GM23338 (cell line): ENCODE results near the gene CDON. TPM values are rescaled to one million over a fixed set of nuclear protein-coding genes. Genes with fewer than 3 reads are reported as not detected.

Source experiments
- ATAC-seq: fragments of 200-7000 bp; cut with Tn5 transposase; 3 replicates; pipeline ENCODE4 v1.9.1; 2020
- DNase-seq: peaks from one replicate; pipeline ENCODE4 v3.0.0-alpha.2; 2015; ENCODE audit warnings: low spot score
- H2AFZ ChIP-seq: fragments of 200-600 bp; sonication (generic); 2 replicates; pipeline ENCODE4 v1.8.0; 2016; ENCODE audit warnings: antibody characterized with exemption, mild to moderate bottlenecking, moderate library complexity
- H3F3A ChIP-seq: fragments of 200-600 bp; sonication (generic); replicated peaks from 2 replicates; pipeline ENCODE4 v1.8.0; 2017; ENCODE audit warnings: antibody characterized with exemption, mixed run types, low read depth
- H3K27ac ChIP-seq: fragments of 200-600 bp; sonication (generic); 2 replicates; pipeline ENCODE4 v1.6.1; 2016; ENCODE audit warnings: low read depth
- H3K27me3 ChIP-seq: fragments of 200-600 bp; sonication (generic); 2 replicates; pipeline ENCODE4 v1.8.0; 2016; ENCODE audit warnings: mild to moderate bottlenecking, mixed run types, moderate library complexity; ENCODE audit not compliant: insufficient read depth
- H3K36me3 ChIP-seq: fragments of 200-600 bp; sonication (generic); 2 replicates; pipeline ENCODE4 v1.8.0; 2016; ENCODE audit warnings: mild to moderate bottlenecking; ENCODE audit not compliant: insufficient read depth
- H3K4me1 ChIP-seq: fragments of 200-600 bp; sonication (generic); 2 replicates; pipeline ENCODE4 v1.8.0; 2016; ENCODE audit warnings: mild to moderate bottlenecking, moderate library complexity; ENCODE audit not compliant: insufficient read depth
- H3K4me2 ChIP-seq: fragments of 200-600 bp; sonication (generic); 2 replicates; pipeline ENCODE4 v1.7.1; 2017; ENCODE audit warnings: mixed run types
- H3K4me3 ChIP-seq: fragments of 200-600 bp; sonication (generic); 2 replicates; pipeline ENCODE4 v1.6.1; 2016; ENCODE audit warnings: mixed run types
- H3K79me2 ChIP-seq: fragments of 200-600 bp; sonication (generic); replicated peaks from 2 replicates; pipeline ENCODE4 v1.8.0; 2017; ENCODE audit warnings: mild to moderate bottlenecking; ENCODE audit not compliant: insufficient read depth
- H3K9me2 ChIP-seq: fragments of 200-600 bp; sonication (generic); 2 replicates; pipeline ENCODE4 v1.8.0; 2017; ENCODE audit not compliant: insufficient read depth
- H4K20me1 ChIP-seq: fragments of 200-600 bp; sonication (generic); replicated peaks from 2 replicates; pipeline ENCODE4 v1.8.0; 2017; ENCODE audit warnings: mild to moderate bottlenecking; ENCODE audit not compliant: insufficient read depth
- H3K27ac Mint-ChIP-seq: 2 replicates; pipeline ENCODE4 v1.8.0; 2020; ENCODE audit warnings: inconsistent platforms, mild to moderate bottlenecking, moderate library complexity, mixed read lengths
- H3K27me3 Mint-ChIP-seq: 3 replicates; pipeline ENCODE4 v1.8.0; 2022; ENCODE audit warnings: low read depth, mild to moderate bottlenecking, moderate library complexity, mixed read lengths, inconsistent platforms; ENCODE audit not compliant: insufficient read depth, poor library complexity
- H3K36me3 Mint-ChIP-seq: 3 replicates; pipeline ENCODE4 v1.8.0; 2021; ENCODE audit warnings: low read depth, mild to moderate bottlenecking, inconsistent platforms, moderate library complexity, mixed read lengths
- H3K4me1 Mint-ChIP-seq: 3 replicates; pipeline ENCODE4 v1.8.0; 2020; ENCODE audit warnings: mild to moderate bottlenecking, inconsistent platforms, mixed read lengths
- H3K4me3 Mint-ChIP-seq: 3 replicates; pipeline ENCODE4 v1.8.0; 2021; ENCODE audit warnings: moderate library complexity, mild to moderate bottlenecking, inconsistent platforms, mixed read lengths
- H3K9me3 Mint-ChIP-seq: 3 replicates; pipeline ENCODE4 v1.8.0; 2020; ENCODE audit warnings: moderate library complexity, mild to moderate bottlenecking, inconsistent platforms, mixed read lengths
- CREB1 ChIP-seq: fragments of 250-450 bp; sonication (Bioruptor Pico); IDR thresholded peaks from 2 replicates; pipeline ENCODE4 v1.5.0; 2020; ENCODE audit warnings: low read depth, mild to moderate bottlenecking, moderate library complexity
- EZH2 ChIP-seq: fragments of 200-600 bp; sonication (generic); IDR thresholded peaks from one replicate; pipeline ENCODE4 v1.8.0; 2017; ENCODE audit warnings: antibody characterized with exemption, mild to moderate bottlenecking, low read depth; ENCODE audit not compliant: unreplicated experiment
- JUNB ChIP-seq: IDR thresholded peaks from one replicate; pipeline ENCODE4 v1.6.1; 2016; ENCODE audit warnings: antibody characterized with exemption; ENCODE audit not compliant: unreplicated experiment
- POLR2AphosphoS5 ChIP-seq: IDR thresholded peaks from 2 replicates; pipeline ENCODE4 v1.6.1; 2016; ENCODE audit warnings: antibody characterized with exemption, low read depth
- STAT1 ChIP-seq: IDR thresholded peaks from one replicate; pipeline ENCODE4 v1.6.1; 2016; ENCODE audit warnings: antibody characterized with exemption; ENCODE audit not compliant: unreplicated experiment
- ZNF114 ChIP-seq: fragments of 250-450 bp; sonication (Bioruptor Pico); IDR thresholded peaks from 2 replicates; pipeline ENCODE4 v1.5.0; 2020; ENCODE audit warnings: mild to moderate bottlenecking, moderate library complexity
- polyA plus RNA-seq: library from polyadenylated mRNA; unstranded; fragments of >200 nt; fragmentation: Nextera tagmentation; extraction: Ambion mirVana; gene quantifications from 2 replicates; pipeline ENCODE4 v1.2.1, GENCODE V29; 2016
- total RNA-seq: library from RNA; depleted of rRNA; stranded (reverse); fragments of >200 nt; shearing (Covaris generic); gene quantifications from 2 replicates; pipeline ENCODE4 v1.2.3, GENCODE V29; 2014
- TF ChIP-seq, protein P1 (sequence below): IDR thresholded peaks from one replicate; pipeline ENCODE4 v1.6.1; 2018; ENCODE audit warnings: antibody characterized with exemption; ENCODE audit not compliant: unreplicated experiment
- TF ChIP-seq, protein P2 (sequence below): IDR thresholded peaks from 2 replicates; pipeline ENCODE4 v1.6.1; 2016; ENCODE audit warnings: antibody characterized with exemption
- TF ChIP-seq, protein P3 (sequence below), 2 experiments: fragments of 200-600 bp in 1 of 2; sonication (generic) in 1 of 2; conservative IDR thresholded peaks; 2 replicates each; pipeline versions ENCODE4 v1.5.1 to v1.6.1; 2016 to 2017; ENCODE audit warnings: antibody characterized with exemption in 2 of 2, low read depth in 2 of 2, mild to moderate bottlenecking in 2 of 2, moderate library complexity in 1 of 2
- TF ChIP-seq, protein P4 (sequence below): fragments of 250-450 bp; sonication (Bioruptor Pico); IDR thresholded peaks from 2 replicates; pipeline ENCODE4 v1.5.0; 2020; ENCODE audit warnings: mild to moderate bottlenecking, moderate library complexity

CDON gene
- total and polyA plus RNA-seq, 2 experiments from 2014 or later = 4.1 to 35.5 TPM

DNA sequence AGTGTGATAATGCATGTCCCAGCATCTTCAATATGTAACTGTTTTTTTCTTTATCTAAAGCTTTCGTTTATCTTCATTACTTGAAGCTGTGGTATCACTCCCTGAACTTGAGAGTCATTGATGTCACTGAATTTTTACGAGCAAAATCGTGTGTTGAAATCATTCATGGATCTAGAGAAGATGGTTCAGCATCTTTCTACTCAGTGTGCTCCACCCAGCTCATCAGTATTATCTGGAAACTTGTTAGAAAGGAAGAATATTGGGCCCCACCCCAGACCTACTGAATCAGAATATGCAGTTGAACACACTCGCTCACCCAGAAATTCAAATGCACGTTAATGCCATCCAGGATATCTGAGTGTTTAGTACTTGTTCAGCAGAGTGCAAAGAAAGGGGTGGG lies 8.3 kb downstream of the CDON start (continued):
- TF ChIP-seq, protein P1, sequence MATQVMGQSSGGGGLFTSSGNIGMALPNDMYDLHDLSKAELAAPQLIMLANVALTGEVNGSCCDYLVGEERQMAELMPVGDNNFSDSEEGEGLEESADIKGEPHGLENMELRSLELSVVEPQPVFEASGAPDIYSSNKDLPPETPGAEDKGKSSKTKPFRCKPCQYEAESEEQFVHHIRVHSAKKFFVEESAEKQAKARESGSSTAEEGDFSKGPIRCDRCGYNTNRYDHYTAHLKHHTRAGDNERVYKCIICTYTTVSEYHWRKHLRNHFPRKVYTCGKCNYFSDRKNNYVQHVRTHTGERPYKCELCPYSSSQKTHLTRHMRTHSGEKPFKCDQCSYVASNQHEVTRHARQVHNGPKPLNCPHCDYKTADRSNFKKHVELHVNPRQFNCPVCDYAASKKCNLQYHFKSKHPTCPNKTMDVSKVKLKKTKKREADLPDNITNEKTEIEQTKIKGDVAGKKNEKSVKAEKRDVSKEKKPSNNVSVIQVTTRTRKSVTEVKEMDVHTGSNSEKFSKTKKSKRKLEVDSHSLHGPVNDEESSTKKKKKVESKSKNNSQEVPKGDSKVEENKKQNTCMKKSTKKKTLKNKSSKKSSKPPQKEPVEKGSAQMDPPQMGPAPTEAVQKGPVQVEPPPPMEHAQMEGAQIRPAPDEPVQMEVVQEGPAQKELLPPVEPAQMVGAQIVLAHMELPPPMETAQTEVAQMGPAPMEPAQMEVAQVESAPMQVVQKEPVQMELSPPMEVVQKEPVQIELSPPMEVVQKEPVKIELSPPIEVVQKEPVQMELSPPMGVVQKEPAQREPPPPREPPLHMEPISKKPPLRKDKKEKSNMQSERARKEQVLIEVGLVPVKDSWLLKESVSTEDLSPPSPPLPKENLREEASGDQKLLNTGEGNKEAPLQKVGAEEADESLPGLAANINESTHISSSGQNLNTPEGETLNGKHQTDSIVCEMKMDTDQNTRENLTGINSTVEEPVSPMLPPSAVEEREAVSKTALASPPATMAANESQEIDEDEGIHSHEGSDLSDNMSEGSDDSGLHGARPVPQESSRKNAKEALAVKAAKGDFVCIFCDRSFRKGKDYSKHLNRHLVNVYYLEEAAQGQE = no peak
- TF ChIP-seq POLR2AphosphoS5 (no peak), CREB1 (CRISPR knock-in tag) (no peak), STAT1 (no peak), JUNB (no peak)
- TF ChIP-seq, protein P2, sequence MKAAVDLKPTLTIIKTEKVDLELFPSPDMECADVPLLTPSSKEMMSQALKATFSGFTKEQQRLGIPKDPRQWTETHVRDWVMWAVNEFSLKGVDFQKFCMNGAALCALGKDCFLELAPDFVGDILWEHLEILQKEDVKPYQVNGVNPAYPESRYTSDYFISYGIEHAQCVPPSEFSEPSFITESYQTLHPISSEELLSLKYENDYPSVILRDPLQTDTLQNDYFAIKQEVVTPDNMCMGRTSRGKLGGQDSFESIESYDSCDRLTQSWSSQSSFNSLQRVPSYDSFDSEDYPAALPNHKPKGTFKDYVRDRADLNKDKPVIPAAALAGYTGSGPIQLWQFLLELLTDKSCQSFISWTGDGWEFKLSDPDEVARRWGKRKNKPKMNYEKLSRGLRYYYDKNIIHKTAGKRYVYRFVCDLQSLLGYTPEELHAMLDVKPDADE = no peak
- TF ChIP-seq, protein P3, sequence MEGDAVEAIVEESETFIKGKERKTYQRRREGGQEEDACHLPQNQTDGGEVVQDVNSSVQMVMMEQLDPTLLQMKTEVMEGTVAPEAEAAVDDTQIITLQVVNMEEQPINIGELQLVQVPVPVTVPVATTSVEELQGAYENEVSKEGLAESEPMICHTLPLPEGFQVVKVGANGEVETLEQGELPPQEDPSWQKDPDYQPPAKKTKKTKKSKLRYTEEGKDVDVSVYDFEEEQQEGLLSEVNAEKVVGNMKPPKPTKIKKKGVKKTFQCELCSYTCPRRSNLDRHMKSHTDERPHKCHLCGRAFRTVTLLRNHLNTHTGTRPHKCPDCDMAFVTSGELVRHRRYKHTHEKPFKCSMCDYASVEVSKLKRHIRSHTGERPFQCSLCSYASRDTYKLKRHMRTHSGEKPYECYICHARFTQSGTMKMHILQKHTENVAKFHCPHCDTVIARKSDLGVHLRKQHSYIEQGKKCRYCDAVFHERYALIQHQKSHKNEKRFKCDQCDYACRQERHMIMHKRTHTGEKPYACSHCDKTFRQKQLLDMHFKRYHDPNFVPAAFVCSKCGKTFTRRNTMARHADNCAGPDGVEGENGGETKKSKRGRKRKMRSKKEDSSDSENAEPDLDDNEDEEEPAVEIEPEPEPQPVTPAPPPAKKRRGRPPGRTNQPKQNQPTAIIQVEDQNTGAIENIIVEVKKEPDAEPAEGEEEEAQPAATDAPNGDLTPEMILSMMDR (conservative IDR thresholded peaks at IDR 0.05; ENCODE audit: low read depth in 2 of 2) = no peak

DNA sequence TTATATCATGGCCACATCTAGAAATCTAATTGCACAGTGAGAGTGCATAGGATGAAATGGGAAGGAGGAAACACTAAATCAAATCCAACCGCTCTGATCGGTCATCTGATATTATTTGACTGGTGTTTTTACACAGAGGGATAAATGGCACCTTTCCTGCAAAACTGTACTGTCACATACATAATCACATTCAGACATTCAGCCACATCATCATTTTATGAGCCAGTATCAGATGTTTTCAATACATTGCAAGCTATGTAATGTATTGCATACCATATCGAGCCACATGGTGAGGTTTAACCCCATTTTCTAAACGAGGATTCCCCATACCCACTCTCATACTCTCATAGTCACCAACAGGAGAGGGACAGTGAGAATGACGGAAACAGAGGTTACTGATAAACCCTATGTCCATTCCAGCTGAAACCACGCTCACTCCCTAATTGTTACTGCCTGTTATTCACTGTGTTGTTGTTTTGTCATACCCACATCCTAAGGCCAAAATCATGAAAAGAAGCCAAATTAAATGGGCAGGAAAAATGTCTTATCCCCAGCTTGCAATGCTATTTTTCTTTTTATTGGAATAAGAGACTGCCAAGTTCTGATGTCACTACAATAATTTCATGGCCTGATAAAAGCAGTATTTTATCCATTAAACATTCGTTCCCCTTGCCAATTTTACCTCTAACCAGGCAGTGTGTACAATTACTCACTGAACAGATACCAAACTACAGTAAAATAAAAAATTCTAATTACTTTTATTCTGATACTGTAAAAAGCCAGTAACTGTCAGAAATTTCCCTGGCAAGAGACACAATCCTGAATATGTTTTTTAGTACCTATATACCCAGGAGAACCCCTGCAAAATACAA lies 9.0 kb downstream of the CDON start:
- DNase-seq = no peak
- H3K4me3 ChIP-seq = no peak overlapping the region
- H3F3A ChIP-seq = no peaks in the 10 kb centered on the region
- H3K27me3 ChIP-seq = no peaks in the 10 kb centered on the region
- H3K79me2 ChIP-seq = peaks cover 36% of the 10 kb centered on the region
- no peaks in the 10 kb centered on the region; the same call in 1 of the 2 replicates for H4K20me1 ChIP-seq
- H3K27ac ChIP-seq = no peak overlapping the region
- Mint-ChIP-seq H3K4me3 (no peak overlapping the region), H3K9me3 (no peaks in the 10 kb centered on the region), H3K27me3 (no peaks in the 10 kb centered on the region), H3K4me1 (peaks cover 11% of the 10 kb centered on the region), H3K36me3 (no peaks in the 10 kb centered on the region), H3K27ac (no peak overlapping the region)
- ATAC-seq = no peak
- peaks cover under 1% of the 10 kb centered on the region; the same call in 1 of the 2 replicates for H3K4me1 ChIP-seq
- no peaks in the 10 kb centered on the region for H3K9me2 ChIP-seq
- H2AFZ ChIP-seq = no peak overlapping the region
- H3K36me3 ChIP-seq = no peaks in the 10 kb centered on the region
- H3K4me2 ChIP-seq = no peak overlapping the region
- TF ChIP-seq, protein P4, sequence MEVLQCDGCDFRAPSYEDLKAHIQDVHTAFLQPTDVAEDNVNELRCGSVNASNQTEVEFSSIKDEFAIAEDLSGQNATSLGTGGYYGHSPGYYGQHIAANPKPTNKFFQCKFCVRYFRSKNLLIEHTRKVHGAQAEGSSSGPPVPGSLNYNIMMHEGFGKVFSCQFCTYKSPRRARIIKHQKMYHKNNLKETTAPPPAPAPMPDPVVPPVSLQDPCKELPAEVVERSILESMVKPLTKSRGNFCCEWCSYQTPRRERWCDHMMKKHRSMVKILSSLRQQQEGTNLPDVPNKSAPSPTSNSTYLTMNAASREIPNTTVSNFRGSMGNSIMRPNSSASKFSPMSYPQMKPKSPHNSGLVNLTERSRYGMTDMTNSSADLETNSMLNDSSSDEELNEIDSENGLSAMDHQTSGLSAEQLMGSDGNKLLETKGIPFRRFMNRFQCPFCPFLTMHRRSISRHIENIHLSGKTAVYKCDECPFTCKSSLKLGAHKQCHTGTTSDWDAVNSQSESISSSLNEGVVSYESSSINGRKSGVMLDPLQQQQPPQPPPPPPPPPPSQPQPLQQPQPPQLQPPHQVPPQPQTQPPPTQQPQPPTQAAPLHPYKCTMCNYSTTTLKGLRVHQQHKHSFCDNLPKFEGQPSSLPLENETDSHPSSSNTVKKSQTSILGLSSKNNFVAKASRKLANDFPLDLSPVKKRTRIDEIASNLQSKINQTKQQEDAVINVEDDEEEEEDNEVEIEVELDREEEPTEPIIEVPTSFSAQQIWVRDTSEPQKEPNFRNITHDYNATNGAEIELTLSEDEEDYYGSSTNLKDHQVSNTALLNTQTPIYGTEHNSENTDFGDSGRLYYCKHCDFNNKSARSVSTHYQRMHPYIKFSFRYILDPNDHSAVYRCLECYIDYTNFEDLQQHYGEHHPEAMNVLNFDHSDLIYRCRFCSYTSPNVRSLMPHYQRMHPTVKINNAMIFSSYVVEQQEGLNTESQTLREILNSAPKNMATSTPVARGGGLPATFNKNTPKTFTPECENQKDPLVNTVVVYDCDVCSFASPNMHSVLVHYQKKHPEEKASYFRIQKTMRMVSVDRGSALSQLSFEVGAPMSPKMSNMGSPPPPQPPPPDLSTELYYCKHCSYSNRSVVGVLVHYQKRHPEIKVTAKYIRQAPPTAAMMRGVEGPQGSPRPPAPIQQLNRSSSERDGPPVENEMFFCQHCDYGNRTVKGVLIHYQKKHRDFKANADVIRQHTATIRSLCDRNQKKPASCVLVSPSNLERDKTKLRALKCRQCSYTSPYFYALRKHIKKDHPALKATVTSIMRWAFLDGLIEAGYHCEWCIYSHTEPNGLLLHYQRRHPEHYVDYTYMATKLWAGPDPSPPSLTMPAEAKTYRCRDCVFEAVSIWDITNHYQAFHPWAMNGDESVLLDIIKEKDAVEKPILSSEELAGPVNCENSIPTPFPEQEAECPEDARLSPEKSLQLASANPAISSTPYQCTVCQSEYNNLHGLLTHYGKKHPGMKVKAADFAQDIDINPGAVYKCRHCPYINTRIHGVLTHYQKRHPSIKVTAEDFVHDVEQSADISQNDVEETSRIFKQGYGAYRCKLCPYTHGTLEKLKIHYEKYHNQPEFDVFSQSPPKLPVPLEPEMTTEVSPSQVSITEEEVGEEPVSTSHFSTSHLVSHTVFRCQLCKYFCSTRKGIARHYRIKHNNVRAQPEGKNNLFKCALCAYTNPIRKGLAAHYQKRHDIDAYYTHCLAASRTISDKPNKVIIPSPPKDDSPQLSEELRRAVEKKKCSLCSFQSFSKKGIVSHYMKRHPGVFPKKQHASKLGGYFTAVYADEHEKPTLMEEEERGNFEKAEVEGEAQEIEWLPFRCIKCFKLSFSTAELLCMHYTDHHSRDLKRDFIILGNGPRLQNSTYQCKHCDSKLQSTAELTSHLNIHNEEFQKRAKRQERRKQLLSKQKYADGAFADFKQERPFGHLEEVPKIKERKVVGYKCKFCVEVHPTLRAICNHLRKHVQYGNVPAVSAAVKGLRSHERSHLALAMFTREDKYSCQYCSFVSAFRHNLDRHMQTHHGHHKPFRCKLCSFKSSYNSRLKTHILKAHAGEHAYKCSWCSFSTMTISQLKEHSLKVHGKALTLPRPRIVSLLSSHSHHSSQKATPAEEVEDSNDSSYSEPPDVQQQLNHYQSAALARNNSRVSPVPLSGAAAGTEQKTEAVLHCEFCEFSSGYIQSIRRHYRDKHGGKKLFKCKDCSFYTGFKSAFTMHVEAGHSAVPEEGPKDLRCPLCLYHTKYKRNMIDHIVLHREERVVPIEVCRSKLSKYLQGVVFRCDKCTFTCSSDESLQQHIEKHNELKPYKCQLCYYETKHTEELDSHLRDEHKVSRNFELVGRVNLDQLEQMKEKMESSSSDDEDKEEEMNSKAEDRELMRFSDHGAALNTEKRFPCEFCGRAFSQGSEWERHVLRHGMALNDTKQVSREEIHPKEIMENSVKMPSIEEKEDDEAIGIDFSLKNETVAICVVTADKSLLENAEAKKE (CRISPR knock-in tag) = no peak
- TF ChIP-seq EZH2 = no peak
- TF ChIP-seq, protein P2 = no peak
- TF ChIP-seq CREB1 (CRISPR knock-in tag) = no peak
- TF ChIP-seq ZNF114 = no peak
